Muscle of leg (tissue), 11 donors: ENCODE data around the gene NHERF2. TPM values are rescaled to one million over a fixed set of nuclear protein-coding genes. Genes with fewer than 3 reads are reported as not detected.

Source experiments
- DNase-seq: peaks from one replicate; pipeline ENCODE4 v3.0.0; 2013
- H3K27ac ChIP-seq: one replicate; pipeline ENCODE4 v1.5.1; 2013; ENCODE audit warnings: mild to moderate bottlenecking, low read length, control low read depth
- H3K27me3 ChIP-seq: one replicate; pipeline ENCODE4 v1.6.1; 2013; ENCODE audit warnings: low read length; ENCODE audit not compliant: control insufficient read depth, insufficient read depth
- H3K36me3 ChIP-seq: one replicate; pipeline ENCODE4 v1.6.1; 2013; ENCODE audit warnings: low read length; ENCODE audit not compliant: control insufficient read depth, insufficient read depth
- H3K4me1 ChIP-seq: one replicate; pipeline ENCODE4 v1.6.1; 2013; ENCODE audit warnings: low read length; ENCODE audit not compliant: control insufficient read depth, insufficient read depth
- H3K4me3 ChIP-seq: one replicate; pipeline ENCODE4 v1.5.1; 2013; ENCODE audit warnings: low read length, control low read depth
- H3K9me3 ChIP-seq: replicated peaks from 2 replicates; pipeline ENCODE4 v1.6.1; 2013; ENCODE audit warnings: low read depth, low read length; ENCODE audit not compliant: control insufficient read depth
- WGBS: methylation state at CpG from one replicate; pipeline ENCODE4 v1.1.5; 2013; ENCODE audit warnings: missing lambda C conversion rate; ENCODE audit not compliant: insufficient coverage; 5-methylcytosine and 5-hydroxymethylcytosine counted together
- polyA plus RNA-seq, 8 donors: library from polyadenylated mRNA; unstranded; fragments of 120-200 nt; gene quantifications; one replicate each; pipeline versions ENCODE4 v1.2.1 to v1.2.3, GENCODE V29; 2013; ENCODE audit warnings: inconsistent platforms in 1 of 8, low replicate concordance in 1 of 8; ENCODE audit not compliant: insufficient read length in 8 of 8, insufficient read depth in 1 of 8
- total RNA-seq: library from RNA; stranded (reverse); fragments of 120-200 nt; gene quantifications from one replicate; pipeline ENCODE4 v1.2.4, GENCODE V29; 2013

The NHERF2 gene
- total and polyA plus RNA-seq, 9 donors = 22.1 to 60.6 (median 45.4) TPM

GRCh38 chr16:2061526-2061925 lies 34.8 kb downstream of the NHERF2 start:
- DNase-seq = no peak

GRCh38 chr16:2062801-2063200 lies 36.1 kb downstream of the NHERF2 start:
- DNase-seq = no peak
- Histone ChIP-seq H3K9me3 (no peaks in the 10 kb centered on the region), H3K27me3 (no peaks in the 10 kb centered on the region), H3K36me3 (peaks cover 76% of the 10 kb centered on the region), H3K27ac (no peak overlapping the region), H3K4me3 (no peak overlapping the region), H3K4me1 (no peaks in the 10 kb centered on the region)
- WGBS = 91% methylated on average over 28 of the region's 28 CpGs

More at GRCh38 chr16:2061526-2061925, 34.8 kb downstream of the NHERF2 start:
- Histone ChIP-seq H3K27ac (no peak overlapping the region), H3K27me3 (no peaks in the 10 kb centered on the region), H3K4me1 (no peaks in the 10 kb centered on the region), H3K36me3 (peaks cover 79% of the 10 kb centered on the region), H3K9me3 (no peaks in the 10 kb centered on the region), H3K4me3 (no peak overlapping the region)
- 92% methylated on average over 11 of the region's 13 CpGs for WGBS

GRCh38 chr16:2063861-2064260 lies 37.2 kb downstream of the NHERF2 start:
- H3K27me3 ChIP-seq = no peaks in the 10 kb centered on the region
- no peak for DNase-seq
- H3K4me1 ChIP-seq = no peaks in the 10 kb centered on the region
- WGBS = 90% methylated on average over 25 of the region's 25 CpGs
- H3K27ac ChIP-seq = no peak overlapping the region
- H3K9me3 ChIP-seq = no peaks in the 10 kb centered on the region
- peaks cover 74% of the 10 kb centered on the region for H3K36me3 ChIP-seq
- H3K4me3 ChIP-seq = no peak overlapping the region

- 89% methylated on average over 15 of the region's 16 CpGs for WGBS
Observed at GRCh38 chr16:2064368-2064945, 37.8 kb downstream of the NHERF2 start.

GRCh38 chr16:2066139-2066538 lies 39.4 kb downstream of the NHERF2 start:
- H3K9me3 ChIP-seq = no peaks in the 10 kb centered on the region
- WGBS = 95% methylated on average over 4 of the region's 11 CpGs
- H3K36me3 ChIP-seq = peaks cover 72% of the 10 kb centered on the region
- no peak overlapping the region for H3K27ac ChIP-seq
- no peak overlapping the region for H3K4me3 ChIP-seq
- H3K27me3 ChIP-seq = no peaks in the 10 kb centered on the region
- no peaks in the 10 kb centered on the region for H3K4me1 ChIP-seq
- DNase-seq = no peak

More at GRCh38 chr16:2064368-2064945, 37.8 kb downstream of the NHERF2 start:
- Histone ChIP-seq H3K4me3 (no peak overlapping the region), H3K27me3 (no peaks in the 10 kb centered on the region), H3K27ac (no peak overlapping the region), H3K4me1 (no peaks in the 10 kb centered on the region), H3K36me3 (peaks cover 75% of the 10 kb centered on the region), H3K9me3 (no peaks in the 10 kb centered on the region)
- no peak for DNase-seq

- Histone ChIP-seq H3K27me3 (no peaks in the 10 kb centered on the region), H3K36me3 (peaks cover 75% of the 10 kb centered on the region), H3K4me1 (peaks cover 2% of the 10 kb centered on the region), H3K4me3 (no peak overlapping the region), H3K27ac (no peak overlapping the region), H3K9me3 (no peaks in the 10 kb centered on the region)
- 90% methylated on average over 21 of the region's 29 CpGs for WGBS
- DNase-seq = no peak
Observed at GRCh38 chr16:2070576-2071453, 44.1 kb downstream of the NHERF2 start.

GRCh38 chr16:2071454-2072202 lies 44.9 kb downstream of the NHERF2 start:
- H3K27me3 ChIP-seq = no peaks in the 10 kb centered on the region
- H3K4me3 ChIP-seq = no peak overlapping the region
- H3K9me3 ChIP-seq = no peaks in the 10 kb centered on the region
- DNase-seq = peak; percentile 63
- peaks cover 2% of the 10 kb centered on the region for H3K4me1 ChIP-seq
- whole genome bisulfite sequencing = 64% methylated on average over 30 of the region's 34 CpGs
- H3K27ac ChIP-seq = no peak overlapping the region
- peaks cover 76% of the 10 kb centered on the region for H3K36me3 ChIP-seq

- no peaks in the 10 kb centered on the region for H3K9me3 ChIP-seq
- peaks cover 2% of the 10 kb centered on the region for H3K4me1 ChIP-seq
- no peak for DNase-seq
- WGBS = 85% methylated on average over 6 of the region's 8 CpGs
- no peaks in the 10 kb centered on the region for H3K27me3 ChIP-seq
- H3K36me3 ChIP-seq = peaks cover 82% of the 10 kb centered on the region
- no peak overlapping the region for H3K4me3 ChIP-seq
- no peak overlapping the region for H3K27ac ChIP-seq
Observed at GRCh38 chr16:2072926-2073325, 46.2 kb downstream of the NHERF2 start.

GRCh38 chr16:2074071-2074470 lies 47.4 kb downstream of the NHERF2 start:
- no peak for DNase-seq
- Histone ChIP-seq H3K27ac (no peak overlapping the region), H3K4me1 (peaks cover 2% of the 10 kb centered on the region), H3K9me3 (no peaks in the 10 kb centered on the region), H3K36me3 (peaks cover 85% of the 10 kb centered on the region), H3K27me3 (no peaks in the 10 kb centered on the region), H3K4me3 (no peak overlapping the region)
- WGBS = 89% methylated on average over 20 of the region's 20 CpGs

GRCh38 chr16:2075631-2076030 lies 48.9 kb downstream of the NHERF2 start:
- no peak overlapping the region for H3K4me3 ChIP-seq
- no peak for DNase-seq
- WGBS = 93% methylated on average over 24 of the region's 24 CpGs
- peaks cover 87% of the 10 kb centered on the region for H3K36me3 ChIP-seq
- H3K27ac ChIP-seq = no peak overlapping the region
- peaks cover 2% of the 10 kb centered on the region for H3K4me1 ChIP-seq
- H3K27me3 ChIP-seq = no peaks in the 10 kb centered on the region
- no peaks in the 10 kb centered on the region for H3K9me3 ChIP-seq
